ENCODE data around the gene EEIG1.

DNA sequence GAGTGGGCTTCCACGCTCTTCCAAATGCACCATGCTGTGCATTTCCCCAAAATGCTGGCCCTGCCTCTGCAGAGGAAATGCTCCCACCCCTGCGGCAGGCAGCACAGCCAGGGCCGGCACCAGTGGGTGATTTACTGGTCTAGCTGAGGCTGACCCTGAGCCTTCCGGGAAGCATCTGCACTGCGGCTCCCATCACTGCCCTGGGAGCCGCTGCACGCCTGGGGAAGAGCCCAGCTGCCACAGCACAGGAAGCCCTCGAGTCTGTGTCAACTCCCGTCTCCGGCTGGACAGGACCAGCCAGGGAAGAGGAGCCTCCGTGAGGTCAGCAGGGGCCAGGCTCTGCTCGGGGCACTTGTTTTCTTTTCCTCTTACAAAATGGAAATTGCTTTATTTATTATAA is 25.1 kb upstream of the EEIG1 start:
- TF ChIP-seq, protein P1, sequence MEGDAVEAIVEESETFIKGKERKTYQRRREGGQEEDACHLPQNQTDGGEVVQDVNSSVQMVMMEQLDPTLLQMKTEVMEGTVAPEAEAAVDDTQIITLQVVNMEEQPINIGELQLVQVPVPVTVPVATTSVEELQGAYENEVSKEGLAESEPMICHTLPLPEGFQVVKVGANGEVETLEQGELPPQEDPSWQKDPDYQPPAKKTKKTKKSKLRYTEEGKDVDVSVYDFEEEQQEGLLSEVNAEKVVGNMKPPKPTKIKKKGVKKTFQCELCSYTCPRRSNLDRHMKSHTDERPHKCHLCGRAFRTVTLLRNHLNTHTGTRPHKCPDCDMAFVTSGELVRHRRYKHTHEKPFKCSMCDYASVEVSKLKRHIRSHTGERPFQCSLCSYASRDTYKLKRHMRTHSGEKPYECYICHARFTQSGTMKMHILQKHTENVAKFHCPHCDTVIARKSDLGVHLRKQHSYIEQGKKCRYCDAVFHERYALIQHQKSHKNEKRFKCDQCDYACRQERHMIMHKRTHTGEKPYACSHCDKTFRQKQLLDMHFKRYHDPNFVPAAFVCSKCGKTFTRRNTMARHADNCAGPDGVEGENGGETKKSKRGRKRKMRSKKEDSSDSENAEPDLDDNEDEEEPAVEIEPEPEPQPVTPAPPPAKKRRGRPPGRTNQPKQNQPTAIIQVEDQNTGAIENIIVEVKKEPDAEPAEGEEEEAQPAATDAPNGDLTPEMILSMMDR (conservative IDR thresholded peaks at IDR 0.05 in 1 of 2, IDR thresholded peaks at IDR 0.05 in 1 of 2; ENCODE audit: extremely low read depth in 1 of 2, insufficient read depth in 1 of 2, low read depth in 1 of 2, low read length in 2 of 2): no peak
- no peak for TF ChIP-seq EZH2 (IDR thresholded peaks at IDR 0.05; ENCODE audit: borderline replicate concordance, low read length)
